Inflammatory macrophage (primary cell): Measurements from ENCODE around the gene CNIH1.
"Not testable (repeated sequence)": the region's sequence is repeated elsewhere in the genome, so short reads cannot be mapped to it uniquely, and the experiment has no call there.

Experiments
- DNase-seq, 2 donors: peaks; one replicate each; pipeline ENCODE4 v3.0.0-alpha.2; 2020 to 2022

Gene CNIH1

GRCh38 chr14:54465654-54466053 is 24.5 kb upstream of the CNIH1 start:
- DNase-seq, result no peak

- DNase-seq, result no peak
Measured at GRCh38 chr14:54462048-54462447, 20.9 kb upstream of the CNIH1 start.

GRCh38 chr14:54459106-54459505 is 17.9 kb upstream of the CNIH1 start:
- no peak for DNase-seq

GRCh38 chr14:54458536-54458935 is 17.4 kb upstream of the CNIH1 start:
- DNase-seq, result not testable (repeated sequence)

- DNase-seq, result no peak
Measured at GRCh38 chr14:54457609-54457996, 16.4 kb upstream of the CNIH1 start.

- DNase-seq, result not testable (repeated sequence)
Measured at GRCh38 chr14:54456820-54457608, 15.8 kb upstream of the CNIH1 start.

GRCh38 chr14:54455363-54455762 is 14.2 kb upstream of the CNIH1 start:
- no peak for DNase-seq

GRCh38 chr14:54453990-54454389 is 12.8 kb upstream of the CNIH1 start:
- not testable (repeated sequence) for DNase-seq

- DNase-seq, result no peak
Measured at GRCh38 chr14:54453252-54453651, 12.1 kb upstream of the CNIH1 start.

GRCh38 chr14:54451961-54452360 is 10.8 kb upstream of the CNIH1 start:
- DNase-seq, result peak; percentile 84

- peak; percentile 51 to 56 for DNase-seq
Measured at GRCh38 chr14:54451121-54451601, 10.0 kb upstream of the CNIH1 start.

- DNase-seq, result peak; percentile 93 to 96
Measured at GRCh38 chr14:54450535-54450934, 9.4 kb upstream of the CNIH1 start.

- DNase-seq, result peak; percentile 91 to 96
Measured at GRCh38 chr14:54447231-54447692, 6.1 kb upstream of the CNIH1 start.

- no peak for DNase-seq
Measured at GRCh38 chr14:54446161-54446693, 5.1 kb upstream of the CNIH1 start.

- no peak for DNase-seq
Measured at GRCh38 chr14:54444681-54445080, 3.5 kb upstream of the CNIH1 start.

GRCh38 chr14:54443981-54444380 is 2.8 kb upstream of the CNIH1 start:
- DNase-seq, result no peak

GRCh38 chr14:54442961-54443360 is 1.8 kb upstream of the CNIH1 start:
- not testable (repeated sequence) for DNase-seq

GRCh38 chr14:54440476-54440872 is 700 bp downstream of the CNIH1 start:
- DNase-seq, result no peak

- DNase-seq, result no peak
Measured at GRCh38 chr14:54440037-54440436, 1.1 kb downstream of the CNIH1 start.

- DNase-seq, result no peak
Measured at GRCh38 chr14:54438703-54439102, 2.5 kb downstream of the CNIH1 start.

GRCh38 chr14:54437954-54438353 is 3.2 kb downstream of the CNIH1 start:
- not testable (repeated sequence) for DNase-seq

- DNase-seq, result no peak
Measured at GRCh38 chr14:54435500-54435981, 5.6 kb downstream of the CNIH1 start.

- no peak for DNase-seq
Measured at GRCh38 chr14:54428527-54428926, 12.6 kb downstream of the CNIH1 start.

- DNase-seq, result no peak
Measured at GRCh38 chr14:54427871-54428270, 13.3 kb downstream of the CNIH1 start.
